Stimulated activated CD8-positive, alpha-beta memory T cell treated with anti-CD3 and anti-CD28 coated beads, Interleukin-15, amount 100 ng/mL, for 24 hours (primary cell): ENCODE measurements around the gene CPNE5.

Experiments used
- DNase-seq: peaks from one replicate; pipeline ENCODE4 v3.0.0-alpha.2; 2020; ENCODE audit warnings: low read depth

Gene CPNE5

DNA sequence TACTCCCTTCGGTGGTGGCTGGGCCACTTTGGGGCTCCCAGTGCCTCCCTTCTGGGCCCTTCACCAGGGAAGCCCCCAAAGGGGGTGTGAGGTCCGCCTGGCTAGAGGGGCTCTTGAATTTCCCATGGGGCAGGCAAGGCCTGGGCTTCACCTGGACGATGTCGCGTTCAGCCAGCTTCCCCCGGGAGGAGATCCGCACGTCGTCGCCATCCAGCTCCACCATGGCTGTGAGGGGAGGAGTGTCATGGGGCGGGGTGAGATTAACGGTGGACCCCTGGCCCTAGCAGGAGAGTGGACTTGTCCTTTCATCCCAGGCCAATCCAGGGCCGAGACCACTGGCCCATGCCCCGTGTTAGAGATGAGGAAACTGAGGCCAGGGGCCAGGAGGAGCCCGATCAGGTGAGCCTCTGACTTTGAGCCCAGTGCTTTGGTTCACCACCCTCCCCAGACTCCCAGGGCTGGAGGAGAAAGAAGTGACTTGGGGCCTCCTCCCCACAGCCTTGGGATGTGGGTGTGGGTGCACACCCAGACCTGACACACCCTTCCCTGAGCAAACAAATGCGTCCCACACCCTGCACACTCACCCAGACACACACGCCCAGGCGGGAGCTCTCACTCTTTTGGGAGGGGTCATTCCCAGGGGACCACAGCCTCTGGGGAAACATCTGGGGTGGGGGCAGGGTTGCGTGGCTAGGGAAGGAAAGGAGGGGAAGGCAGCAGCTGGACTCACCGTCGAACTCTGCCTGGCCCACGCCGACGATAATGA, 95.5 kb downstream of the CPNE5 start:
- no peak for DNase-seq

DNA sequence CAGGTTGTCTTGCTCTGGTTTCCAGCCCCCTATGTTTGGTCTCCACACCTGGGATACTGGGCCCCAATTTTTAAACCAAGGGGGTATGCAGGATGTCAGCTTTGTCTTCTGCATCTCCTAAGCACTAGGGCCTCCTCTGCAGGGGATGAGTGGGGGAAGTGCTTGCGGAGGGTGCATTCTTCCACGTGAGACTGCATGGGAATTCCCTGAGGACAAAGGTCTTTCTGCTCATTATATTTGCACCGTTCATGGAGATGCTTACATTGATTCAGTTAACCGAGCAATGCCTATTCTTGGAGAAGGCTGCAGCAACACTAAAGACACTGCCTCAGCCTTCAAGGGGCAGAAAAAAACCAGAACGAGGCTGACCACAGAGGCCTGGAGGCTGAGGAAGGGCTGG, 96.2 kb downstream of the CPNE5 start:
- DNase-seq, result no peak

DNA sequence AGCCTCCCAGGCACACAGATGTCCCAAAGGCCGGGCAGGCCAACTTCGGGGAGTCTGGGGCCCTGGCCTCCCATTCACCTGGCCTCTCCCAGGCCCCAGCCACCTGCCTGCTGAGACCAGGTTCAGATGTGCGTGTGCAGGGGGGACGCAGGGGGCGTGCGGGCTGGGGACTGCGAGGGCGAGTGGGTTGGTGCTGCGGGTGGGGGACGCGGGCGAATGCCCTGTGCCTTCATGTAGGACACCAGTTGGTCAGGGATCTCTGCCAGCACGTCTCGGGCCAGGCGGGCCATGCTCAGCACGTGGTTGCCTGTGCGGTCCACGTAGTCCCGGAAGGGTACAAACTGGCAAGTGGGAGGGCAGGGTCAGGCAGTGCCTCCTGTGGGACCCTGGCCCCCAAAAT, 97.1 kb downstream of the CPNE5 start:
- no peak for DNase-seq

DNA sequence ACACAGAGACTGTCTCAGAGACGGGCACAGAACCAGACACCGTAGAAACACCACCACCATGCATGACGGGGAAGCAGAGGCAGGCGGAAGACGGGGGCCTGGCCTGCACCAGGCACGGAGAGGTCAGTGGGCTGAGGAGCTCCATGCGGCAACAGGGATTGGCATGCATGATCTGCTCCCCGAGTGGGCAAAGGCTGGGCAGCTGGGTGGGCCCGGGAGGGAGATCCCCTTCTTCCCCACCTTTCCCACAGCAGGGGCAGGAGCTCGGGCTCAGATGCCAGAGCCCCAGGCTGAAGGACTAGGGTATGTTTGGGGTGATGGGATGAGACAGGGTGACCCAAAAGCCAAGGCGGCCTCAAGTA, 98.4 kb downstream of the CPNE5 start:
- DNase-seq, result no peak

DNA sequence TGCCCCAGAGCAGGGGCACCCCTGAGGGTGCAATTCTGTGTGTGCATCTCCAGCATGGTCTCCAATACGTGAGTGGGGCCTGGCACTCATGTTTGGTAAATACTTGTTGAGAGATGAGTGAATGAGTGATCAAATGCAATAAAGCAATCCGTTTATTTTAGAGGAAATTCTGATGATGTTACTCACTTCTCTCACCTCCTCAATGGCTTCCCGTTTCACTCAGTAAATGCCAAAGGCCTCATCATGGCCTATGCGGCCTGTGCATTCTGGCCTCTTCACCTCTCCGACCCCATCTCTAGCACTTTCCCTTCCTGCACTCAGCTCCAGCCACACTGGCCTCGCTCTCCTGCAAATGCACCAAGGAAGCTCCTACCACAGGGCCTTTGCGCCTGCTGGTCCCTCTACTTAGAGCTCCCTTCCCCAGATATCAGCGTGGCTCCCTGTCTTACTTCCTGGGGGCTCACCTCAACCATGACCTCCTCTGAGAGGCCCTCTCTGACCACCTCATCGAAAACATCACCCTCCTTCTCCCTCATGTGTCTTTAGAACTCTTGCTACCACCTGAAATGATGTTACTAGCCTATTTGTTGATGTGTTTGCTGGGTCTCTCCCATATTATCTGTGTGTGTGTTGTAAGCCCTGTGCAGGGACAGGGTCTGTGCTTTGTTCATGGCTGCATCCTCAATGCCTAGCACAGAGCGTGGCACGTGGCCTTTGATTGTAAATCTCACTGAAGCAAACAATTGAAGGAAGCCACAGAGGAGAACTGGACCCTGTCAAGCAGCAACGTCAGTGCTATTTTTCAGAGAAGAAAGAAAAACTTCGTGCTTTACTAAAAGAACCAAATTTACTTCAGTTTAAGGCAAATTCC, 99.1 kb downstream of the CPNE5 start:
- DNase-seq, result no peak

- no peak for DNase-seq
These were observed 101.1 kb downstream of the CPNE5 start for GRCh38 chr6:36738108-36738507.

DNA sequence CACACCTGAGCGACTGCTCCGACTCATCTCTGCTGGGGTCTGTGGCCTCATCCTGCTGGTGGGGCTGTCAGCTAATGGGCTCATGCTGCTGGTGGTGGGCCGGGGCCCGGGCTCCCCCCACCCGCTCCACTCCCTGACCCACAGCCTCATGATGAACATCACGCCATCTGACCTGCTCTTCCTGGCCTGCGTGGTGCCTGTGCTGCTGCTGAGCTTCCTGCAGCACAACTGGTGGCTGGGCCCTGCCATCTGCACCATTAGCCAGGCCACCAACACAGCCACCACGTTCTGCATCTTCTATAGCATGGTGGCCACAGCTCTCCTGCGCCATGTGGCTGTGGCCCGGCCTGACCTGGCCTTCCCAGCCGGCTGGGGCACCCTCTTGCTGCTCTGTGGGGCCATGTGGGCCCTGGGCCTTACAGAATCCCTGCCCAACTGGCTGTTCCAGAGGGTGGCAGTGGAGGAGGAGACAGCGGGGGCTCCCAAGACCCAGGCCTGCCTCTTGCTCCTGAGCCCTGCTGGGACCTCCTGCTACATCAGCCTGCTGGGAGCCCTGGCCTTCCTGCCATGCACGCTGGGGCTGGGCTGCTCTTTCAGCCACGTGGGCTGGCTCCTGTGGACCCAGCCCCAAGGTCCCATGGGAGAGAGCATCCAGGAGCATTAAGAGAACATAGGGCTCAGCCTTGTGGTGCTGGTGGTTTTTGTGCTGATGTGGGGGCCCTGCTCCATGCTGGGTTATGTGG, 102.0 kb downstream of the CPNE5 start:
- no peak for DNase-seq

GRCh38 chr6:36735110-36736071, 103.9 kb downstream of the CPNE5 start:
- DNase-seq, result no peak

DNA sequence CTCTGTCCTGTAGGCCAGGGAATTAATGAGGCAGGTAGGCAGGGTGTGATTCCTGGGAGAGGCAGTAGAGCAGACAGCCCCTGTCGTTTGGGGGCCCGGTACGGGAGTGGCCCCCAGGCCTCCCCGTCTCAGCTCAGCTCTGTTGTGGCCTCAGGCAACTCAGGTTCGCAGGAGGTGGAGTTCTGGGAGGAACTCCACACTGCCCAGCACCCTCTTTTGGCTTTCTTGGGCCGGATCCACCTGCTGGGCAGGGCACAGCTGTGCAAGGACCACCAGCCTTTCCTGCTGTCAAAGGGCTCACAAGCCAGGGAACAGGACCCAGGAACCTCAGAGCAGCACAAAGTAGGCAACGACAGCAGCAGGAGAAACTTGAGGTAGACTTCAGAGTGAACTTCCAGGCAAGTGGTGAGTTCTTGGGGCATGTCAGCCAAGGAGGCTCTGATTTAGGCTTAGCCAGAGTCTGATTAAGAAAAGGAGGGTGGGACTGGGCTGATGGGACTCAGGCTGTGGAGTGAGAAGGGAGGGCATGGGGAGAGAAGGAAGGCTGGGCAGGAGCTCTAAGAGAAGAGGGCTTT, 104.7 kb downstream of the CPNE5 start:
- DNase-seq, result no peak

DNA sequence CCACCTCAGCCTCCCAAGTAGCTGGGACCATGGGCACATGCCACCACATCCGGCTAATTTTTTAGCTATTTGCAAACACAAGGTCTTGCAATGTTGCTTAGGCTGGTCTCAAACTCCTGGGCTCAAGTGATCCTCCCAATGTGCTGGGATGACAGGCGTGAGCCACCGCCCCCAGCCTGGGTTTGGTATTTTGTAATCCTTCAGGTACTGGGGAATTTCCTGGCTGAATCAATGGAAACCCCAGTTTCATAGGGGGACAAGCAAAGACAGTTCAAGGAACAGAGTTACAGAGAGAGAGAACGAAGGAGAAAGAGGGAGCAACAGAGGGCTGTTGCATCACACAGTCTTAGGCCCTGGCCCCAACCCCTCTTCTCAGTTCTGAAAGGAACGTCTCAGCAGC, 105.9 kb downstream of the CPNE5 start:
- DNase-seq, result no peak

DNA sequence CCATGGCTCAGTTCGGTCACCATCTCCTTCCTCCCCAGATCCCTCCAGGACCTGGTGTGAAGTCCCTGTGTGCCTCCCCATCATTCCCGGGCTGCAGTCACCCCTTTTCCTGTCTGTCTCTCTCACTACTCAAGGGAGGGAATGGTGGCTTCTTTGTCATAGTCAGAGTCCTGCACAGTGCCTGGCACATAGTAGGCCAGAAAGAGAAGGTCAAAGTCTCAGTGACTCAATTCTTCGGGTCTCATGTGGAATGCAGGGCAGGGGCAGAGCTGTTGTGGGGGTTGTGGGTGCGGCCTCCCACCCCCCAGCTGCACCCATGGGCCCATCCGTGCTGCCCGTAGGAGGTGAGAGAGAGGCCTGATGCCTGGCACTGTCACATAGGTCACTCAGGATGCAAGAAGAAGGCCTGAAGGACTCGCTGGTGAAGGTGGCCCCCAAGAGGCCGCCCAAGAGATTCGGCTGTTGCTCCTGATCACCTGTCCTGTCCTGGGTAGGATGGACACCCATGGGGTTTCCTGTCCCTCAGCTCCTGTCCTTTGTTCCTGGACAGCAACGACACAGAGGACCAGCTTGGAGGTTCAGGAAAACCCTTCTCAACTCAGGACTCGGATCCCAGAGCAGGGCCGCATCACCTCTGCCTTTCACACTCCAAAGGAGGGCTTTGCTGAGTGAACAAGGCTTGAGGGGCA, 107.5 kb downstream of the CPNE5 start:
- no peak for DNase-seq

DNA sequence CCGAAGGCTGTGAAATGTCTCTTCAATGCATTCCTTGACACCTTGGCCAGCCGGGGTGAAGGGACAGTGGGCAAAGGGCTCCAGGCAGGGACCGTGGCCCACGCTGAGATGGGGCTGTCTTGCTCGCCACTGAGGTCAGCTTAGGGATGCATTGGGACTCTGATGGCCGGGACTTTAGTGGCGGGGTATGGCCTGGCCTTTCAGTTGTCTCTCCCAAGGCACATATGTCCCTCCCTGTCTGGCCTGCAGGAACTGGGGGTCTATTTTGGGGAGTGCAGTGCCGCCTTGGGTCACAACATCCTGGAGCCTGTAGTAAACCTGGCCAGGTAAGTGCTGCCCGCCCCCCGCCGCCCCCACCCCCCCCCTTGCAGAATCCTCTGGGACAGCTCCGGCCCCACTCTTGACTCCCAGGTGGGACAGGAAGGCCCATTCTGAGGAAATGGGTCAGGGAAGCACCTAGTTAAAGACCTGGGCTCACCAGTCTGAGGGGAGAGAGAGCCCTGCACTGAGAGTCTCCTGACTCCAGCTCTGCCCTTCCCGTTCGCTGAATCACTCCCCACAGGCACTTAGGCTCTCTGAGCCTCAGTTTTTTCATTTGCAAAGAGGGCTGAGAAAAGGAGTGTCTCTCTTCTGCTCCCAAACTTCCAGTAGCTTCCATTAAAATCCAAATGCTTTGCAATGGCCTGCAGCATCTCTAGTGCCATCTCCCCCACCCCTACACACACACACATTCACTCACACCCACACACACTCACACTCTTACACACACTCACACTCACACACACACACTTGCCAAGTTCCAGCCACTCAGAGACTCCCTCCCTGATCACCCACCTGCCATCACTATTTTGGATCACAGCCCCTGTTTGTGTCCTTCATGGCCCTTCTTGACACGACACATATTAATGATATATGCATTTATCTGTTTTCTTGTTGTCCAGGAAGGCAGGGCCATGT, 108.5 kb downstream of the CPNE5 start:
- no peak for DNase-seq

DNA sequence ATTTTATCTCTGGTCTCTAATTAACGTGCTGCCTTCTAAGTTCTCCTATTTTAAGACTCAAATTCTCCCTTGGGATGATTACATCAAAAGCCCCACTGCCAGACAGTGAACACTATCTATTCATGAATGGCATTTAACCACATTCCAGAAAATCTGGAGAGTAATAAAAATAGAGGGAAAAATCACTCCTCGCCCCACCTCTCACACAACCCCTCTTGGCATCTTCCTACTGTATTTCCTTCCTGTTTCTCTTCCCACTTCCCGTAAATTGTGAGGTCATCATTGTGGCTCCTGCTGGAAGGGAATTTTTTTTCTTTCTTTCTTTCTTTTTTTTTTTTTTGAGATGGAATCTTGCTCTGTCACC, 110.1 kb downstream of the CPNE5 start:
- no peak for DNase-seq

- DNase-seq, result no peak
These were observed 110.7 kb downstream of the CPNE5 start for GRCh38 chr6:36728289-36729160.

- DNase-seq, result no peak
These were observed 111.7 kb downstream of the CPNE5 start for GRCh38 chr6:36727505-36728021.

DNA sequence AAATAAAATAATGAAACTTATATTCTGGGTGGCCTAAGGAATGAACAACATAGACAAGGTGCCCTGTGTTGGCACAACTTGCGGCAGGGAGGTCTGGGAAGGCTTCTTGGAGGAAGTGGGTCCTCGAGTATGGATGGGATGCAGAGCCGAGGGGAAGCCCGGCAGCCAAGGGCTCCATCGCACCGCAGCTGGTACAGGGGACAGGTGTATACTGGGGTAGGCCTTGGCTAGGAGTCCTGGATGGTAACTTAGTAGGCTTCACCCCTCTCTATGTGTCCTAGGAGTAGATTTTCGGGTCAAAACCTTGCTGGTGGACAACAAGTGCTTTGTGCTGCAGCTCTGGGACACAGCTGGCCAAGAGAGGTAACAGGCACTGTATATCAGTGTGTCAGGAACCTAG, 113.7 kb downstream of the CPNE5 start:
- DNase-seq, result no peak

DNA sequence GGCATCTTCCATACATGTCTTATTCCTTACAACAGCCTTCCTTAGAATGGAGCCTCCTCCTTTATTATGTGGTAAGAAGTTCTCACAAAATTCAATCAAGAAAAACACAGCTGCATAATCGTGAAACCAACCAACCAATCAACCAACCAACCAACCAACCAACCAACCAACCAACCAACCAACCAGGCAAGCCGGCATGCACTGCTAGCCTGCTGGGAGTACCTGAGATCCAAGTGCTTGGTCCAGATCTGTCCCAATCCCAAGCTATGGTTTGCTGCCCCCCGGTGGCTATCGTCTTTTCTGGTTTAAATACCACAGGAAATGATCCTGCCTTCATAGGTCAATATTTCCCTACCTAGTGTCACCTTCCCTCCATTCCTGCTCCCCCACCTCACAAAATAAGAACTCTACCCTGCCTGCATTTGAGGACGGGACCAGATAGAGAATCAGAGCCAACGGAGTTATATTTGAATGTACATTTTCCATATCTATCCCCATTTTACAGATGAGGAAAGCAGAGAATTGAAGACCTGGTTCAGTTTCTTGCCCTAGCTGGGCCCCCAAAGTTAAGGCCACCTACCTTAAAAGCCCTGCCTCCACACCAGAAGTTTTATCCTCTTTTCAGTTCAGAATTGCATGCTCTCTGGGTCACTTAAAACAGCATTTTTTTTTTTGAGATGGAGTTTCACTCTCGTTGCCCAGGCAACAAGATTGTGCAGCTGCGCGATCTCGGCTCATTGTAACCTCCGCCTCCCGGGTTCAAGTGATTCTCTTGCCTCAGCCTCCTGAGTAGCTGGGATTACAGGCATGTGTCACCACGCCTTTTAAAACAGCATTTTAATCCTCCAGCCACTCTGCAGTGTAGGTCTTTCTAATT, 114.5 kb downstream of the CPNE5 start:
- no peak for DNase-seq
